HepG2 (cell line): ENCODE measurements around the gene TCF7L2. TPM values are rescaled to one million over a fixed set of nuclear protein-coding genes. Genes with fewer than 3 reads are reported as not detected.

Experiments
- ATAC-seq: fragments of 200-7000 bp; cut with Tn5 transposase; 3 replicates; pipeline ENCODE4 v1.9.1; 2020; ENCODE audit warnings: mild to moderate bottlenecking, moderate library complexity
- BruUV-seq: library from RNA; stranded (reverse); fragments of 400-500 nt; replicated peaks from 2 replicates; lab custom pipeline; 2021; lab: Mats Ljungman, UMichigan
- CTCF ChIA-PET: fragments of 300-600 bp; formaldehyde crosslinking; extraction: SDS; loops from one replicate; lab custom pipeline; 2021; ENCODE audit warnings: low total read pairs, inconsistent platforms, low intra/inter-chr PET ratio; lab: Yijun Ruan, JAX
- POLR2A ChIA-PET: fragments of 350-600 bp; sonication (Branson Sonifier 250); formaldehyde crosslinking; loops from one replicate; lab custom pipeline; 2020; ENCODE audit warnings: antibody characterized with exemption, inconsistent platforms; lab: Yijun Ruan, JAX
- DNase-seq: peaks from one replicate; pipeline ENCODE4 v3.0.0-alpha.2; 2015; ENCODE audit warnings: low spot score
- FAIRE-seq: peaks from 3 replicates; lab custom pipeline; 2011; peaks lifted over from hg19 to GRCh38; lab: Jason Lieb, UNC
- H2AFZ ChIP-seq: one replicate; pipeline ENCODE4 v1.6.1; 2011; ENCODE audit warnings: low read length, inconsistent platforms
- H3K27ac ChIP-seq: fragments of 300-600 bp; 3 replicates; pipeline ENCODE4 v1.8.0; 2011; ENCODE audit warnings: mixed run types, mild to moderate bottlenecking, mixed read lengths, low read length, inconsistent platforms; ENCODE audit not compliant: insufficient read depth; ENCODE audit errors: extremely low read length
- H3K27me3 ChIP-seq, 2 experiments: fragments of 200-600 bp in 1 of 2; 2 replicates in 1 of 2; 3 replicates in 1 of 2; pipeline versions ENCODE4 v1.6.0 to v1.8.0; 2011; ENCODE audit warnings: low read length in 2 of 2, mild to moderate bottlenecking in 2 of 2, moderate library complexity in 2 of 2, inconsistent platforms in 1 of 2; ENCODE audit not compliant: insufficient read depth in 2 of 2, control insufficient read depth in 1 of 2
- H3K36me3 ChIP-seq, 2 experiments: fragments of 200-600 bp in 1 of 2; replicated peaks in 1 of 2; 2 replicates in 1 of 2; 3 replicates in 1 of 2; pipeline versions ENCODE4 v1.5.1 to v1.8.0; 2011; ENCODE audit warnings: low read length in 2 of 2, inconsistent platforms in 1 of 2; ENCODE audit not compliant: insufficient read depth in 2 of 2, control insufficient read depth in 1 of 2
- H3K4me1 ChIP-seq: 2 replicates; pipeline ENCODE4 v1.5.1; 2012; ENCODE audit warnings: low read length, inconsistent platforms; ENCODE audit not compliant: insufficient read depth
- H3K4me2 ChIP-seq: 2 replicates; pipeline ENCODE4 v1.6.0; 2011; ENCODE audit warnings: low read depth, low read length, inconsistent platforms
- H3K4me3 ChIP-seq, 3 experiments: fragments of 200-600 bp in 1 of 3; sonication (generic), shearing (Covaris generic) in 1 of 3; replicated peaks in 1 of 3; 2 replicates each; pipeline ENCODE4 v1.5.1; 2011 to 2016; ENCODE audit warnings: low read length in 3 of 3, inconsistent platforms in 2 of 3, low read depth in 2 of 3, mild to moderate bottlenecking in 2 of 3, control low read depth in 1 of 3, mixed read lengths in 1 of 3; ENCODE audit not compliant: insufficient read depth in 1 of 3
- H3K79me2 ChIP-seq: one replicate; pipeline ENCODE4 v1.6.1; 2011; ENCODE audit warnings: low read length, inconsistent platforms; ENCODE audit not compliant: insufficient read depth
- H3K9ac ChIP-seq: 2 replicates; pipeline ENCODE4 v1.6.0; 2011; ENCODE audit warnings: mild to moderate bottlenecking, low read depth, low read length, inconsistent platforms; ENCODE audit not compliant: insufficient read depth
- H3K9me3 ChIP-seq: 2 replicates; pipeline ENCODE4 v1.5.1; 2012; ENCODE audit warnings: mild to moderate bottlenecking, low read length
- H4K20me1 ChIP-seq: 2 replicates; pipeline ENCODE4 v1.6.0; 2011; ENCODE audit warnings: inconsistent platforms, mild to moderate bottlenecking, low read length, moderate library complexity; ENCODE audit not compliant: insufficient read depth
- AGO1 ChIP-seq: fragments of 200-400 bp; formaldehyde crosslinking; IDR thresholded peaks from 2 replicates; pipeline ENCODE4 v1.6.1; 2017; ENCODE audit warnings: mild to moderate bottlenecking, low read depth, low read length, moderate library complexity; ENCODE audit not compliant: poor library complexity, severe bottlenecking
- ARNT ChIP-seq: fragments of 450-650 bp; IDR thresholded peaks from 2 replicates; pipeline ENCODE4 v1.6.1; 2017
- ERF ChIP-seq: IDR thresholded peaks from 2 replicates; pipeline ENCODE4 v1.6.1; 2018; ENCODE audit warnings: missing biosample characterization, missing genetic modification reagents
- KDM6A ChIP-seq: IDR thresholded peaks from 2 replicates; pipeline ENCODE4 v1.6.1; 2016; ENCODE audit warnings: low read depth
- KLF16 ChIP-seq, 2 experiments: sonication (generic) in 1 of 2; formaldehyde crosslinking in 1 of 2; IDR thresholded peaks; 2 replicates each; pipeline versions ENCODE4 v1.6.1 to v1.8.0; 2016 to 2023; ENCODE audit warnings: missing genetic modification reagents in 2 of 2, missing compliant biosample characterization in 1 of 2
- MATR3 ChIP-seq: sonication (generic); formaldehyde crosslinking; IDR thresholded peaks from 2 replicates; pipeline ENCODE4 v1.4.0; 2020; ENCODE audit warnings: missing genetic modification reagents
- NFE2 ChIP-seq: sonication (generic); formaldehyde crosslinking; IDR thresholded peaks from 2 replicates; pipeline ENCODE4 v1.4.0; 2020; ENCODE audit warnings: missing genetic modification reagents
- PRMT3 ChIP-seq: sonication (generic); formaldehyde crosslinking; IDR thresholded peaks from 2 replicates; pipeline ENCODE4 v1.8.1; 2022; ENCODE audit warnings: low read depth, mild to moderate bottlenecking, moderate library complexity, missing genetic modification reagents, borderline replicate concordance
- ZBTB38 ChIP-seq: sonication (generic); formaldehyde crosslinking; IDR thresholded peaks from 2 replicates; pipeline ENCODE4 v1.5.1; 2020; ENCODE audit warnings: mild to moderate bottlenecking, missing genetic modification reagents
- ZBTB7A ChIP-seq: sonication (generic); formaldehyde crosslinking; IDR thresholded peaks from 2 replicates; pipeline ENCODE4 v1.8.0; 2022; ENCODE audit warnings: mild to moderate bottlenecking, missing genetic modification reagents
- ZNF136 ChIP-seq: sonication (generic); formaldehyde crosslinking; IDR thresholded peaks from 2 replicates; pipeline ENCODE4 v1.8.1; 2022; ENCODE audit warnings: low read depth, mild to moderate bottlenecking, moderate library complexity, missing genetic modification reagents
- ZNF335 ChIP-seq: sonication (generic); formaldehyde crosslinking; IDR thresholded peaks from 2 replicates; pipeline ENCODE4 v1.4.0; 2020; ENCODE audit warnings: missing genetic modification reagents
- ZNF446 ChIP-seq: sonication (generic); formaldehyde crosslinking; IDR thresholded peaks from 2 replicates; pipeline ENCODE4 v1.5.0; 2020; ENCODE audit warnings: mild to moderate bottlenecking, missing genetic modification reagents
- ZNF496 ChIP-seq: sonication (generic); formaldehyde crosslinking; IDR thresholded peaks from 2 replicates; pipeline ENCODE4 v1.8.1; 2023; ENCODE audit warnings: mild to moderate bottlenecking, moderate library complexity, missing genetic modification reagents; ENCODE audit not compliant: insufficient replicate concordance
- ZNF563 ChIP-seq: sonication (generic); formaldehyde crosslinking; IDR thresholded peaks from 2 replicates; pipeline ENCODE4 v1.8.0; 2022; ENCODE audit warnings: mild to moderate bottlenecking, moderate library complexity, missing genetic modification reagents
- ZNF672 ChIP-seq: sonication (generic); formaldehyde crosslinking; IDR thresholded peaks from 2 replicates; pipeline ENCODE4 v1.8.1; 2022; ENCODE audit warnings: missing genetic modification reagents
- ZNF687 ChIP-seq: sonication (generic); formaldehyde crosslinking; IDR thresholded peaks from 2 replicates; pipeline ENCODE4 v1.5.1; 2020; ENCODE audit warnings: mild to moderate bottlenecking, missing genetic modification reagents, moderate library complexity
- ZNF691 ChIP-seq: sonication (generic); formaldehyde crosslinking; IDR thresholded peaks from 2 replicates; pipeline ENCODE4 v1.4.0; 2020; ENCODE audit warnings: missing genetic modification reagents, low read depth, mild to moderate bottlenecking, borderline replicate concordance
- WGBS: methylation state at CpG from one replicate; pipeline ENCODE4 v1.1.6; 2017; ENCODE audit warnings: low lambda C conversion rate; 5-methylcytosine and 5-hydroxymethylcytosine counted together
- in situ Hi-C: cut with HindIII; loops from 2 replicates; pipeline ENCODE4 v1.10.0; 2017; ENCODE audit warnings: low pct_unique_long_range_greater_than_20kb; ENCODE audit not compliant: extremely low pct_ligation_motif_present
- intact Hi-C: fragments of 100-400 bp; cut with micrococcal nuclease; formaldehyde crosslinking; loops from one replicate; pipeline ENCODE4 v1.10.0; 2022; ENCODE audit not compliant: unreplicated experiment
- polyA plus RNA-seq, 8 experiments: library from polyadenylated mRNA; depleted of rRNA in 3 of 8; stranded (reverse) in 7 of 8; unstranded in 1 of 8; fragments of >200 nt; fragmentation: Illumina TruSeq in 4 of 8; extraction: Trizol in 4 of 8; gene quantifications; 2 replicates each; pipeline versions ENCODE4 v1.2.1 to v1.2.3, GENCODE V29; 2011 to 2016; ENCODE audit warnings: low read depth in 4 of 8, missing spikeins in 1 of 8, mixed read lengths in 1 of 8; ENCODE audit not compliant: insufficient read depth in 1 of 8
- total RNA-seq, 5 experiments: library from RNA; depleted of rRNA; stranded (reverse); fragments of >200 nt; fragmentation: Illumina TruSeq; extraction: Trizol; gene quantifications; 2 replicates each; pipeline ENCODE4 v1.2.3, GENCODE V29; 2016; ENCODE audit warnings: low read depth in 1 of 5

TCF7L2 gene
- total and polyA plus RNA-seq, 2 of the 13 experiments (the other 11 are each of a cell fraction or from before 2014, with no cell fraction given) = 3.9 to 13.7 TPM

DNA sequence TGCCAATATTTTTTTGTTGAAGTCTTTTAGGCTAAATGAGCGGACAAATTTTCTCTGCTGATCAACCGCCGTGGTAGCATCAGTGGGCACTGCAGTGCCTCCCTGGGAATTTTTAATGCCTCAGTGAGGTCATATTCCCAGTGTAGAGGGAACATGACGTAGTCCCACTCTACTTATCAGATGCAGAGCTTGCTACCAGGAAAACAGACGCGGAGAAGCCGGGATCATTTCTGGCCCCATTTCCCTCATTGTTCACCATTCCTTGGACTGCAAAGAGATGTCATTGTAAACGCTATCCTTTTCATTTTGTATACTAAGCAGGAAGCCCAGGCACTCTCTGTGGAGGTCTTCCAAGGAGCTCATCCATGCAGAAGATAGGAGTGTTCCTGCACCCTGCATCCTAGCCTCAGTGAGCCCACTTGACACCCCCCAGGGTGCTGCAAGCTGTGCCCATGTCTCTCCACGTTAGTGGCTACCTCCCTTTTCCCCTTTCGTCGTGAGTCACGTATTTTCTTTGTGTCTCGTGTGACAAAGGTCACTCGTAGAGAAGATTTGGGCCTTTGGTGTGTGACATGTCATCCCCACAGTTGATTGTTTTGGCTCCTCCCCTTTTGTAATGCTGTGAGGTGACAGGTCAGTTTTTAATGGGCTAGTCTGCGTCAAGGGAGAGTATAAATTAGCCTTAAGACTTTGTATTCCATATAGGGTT lies 145.5 kb downstream of the TCF7L2 start:
- in situ Hi-C loops (no loop called here), intact Hi-C loops (no loop called here)
- CTCF ChIA-PET = no interaction called here
- no peak overlapping the region for H3K9ac ChIP-seq
- TF ChIP-seq ZNF691 (CRISPR knock-in tag) (no peak), ZBTB38 (no peak), ZNF446 (CRISPR knock-in tag) (no peak), ERF (CRISPR knock-in tag) (no peak), NFE2 (CRISPR knock-in tag) (no peak), KDM6A (CRISPR knock-in tag) (no peak), ZBTB7A (CRISPR knock-in tag) (no peak), KLF16 (CRISPR knock-in tag; IDR thresholded peaks at IDR 0.05) (no peak), ZNF136 (CRISPR knock-in tag) (no peak), ZNF672 (CRISPR knock-in tag) (no peak), AGO1 (no peak), ZNF335 (CRISPR knock-in tag) (no peak), ZNF687 (CRISPR knock-in tag) (no peak), ZNF563 (no peak), ARNT (no peak), PRMT3 (CRISPR knock-in tag) (no peak), ZNF496 (no peak), MATR3 (CRISPR knock-in tag) (no peak)
- no peaks in the 10 kb centered on the region for H3K27me3 ChIP-seq
- H3K36me3 ChIP-seq = peaks cover 19 to 50% of the 10 kb centered on the region in 2 experiments
- ATAC-seq = no peak
- H3K4me2 ChIP-seq = no peak overlapping the region
- no peak for FAIRE-seq
- peaks cover 17% of the 10 kb centered on the region for H4K20me1 ChIP-seq
- no TSS peak for BruUV-seq
- no peak overlapping the region for H3K27ac ChIP-seq
- POLR2A ChIA-PET = no interaction called here
- WGBS = 91% methylated on average over 15 of the region's 15 CpGs
- H3K4me1 ChIP-seq = peaks cover 37% of the 10 kb centered on the region
- H3K79me2 ChIP-seq = peaks cover 14% of the 10 kb centered on the region
- H2AFZ ChIP-seq = no peak overlapping the region
- no peaks in the 10 kb centered on the region for H3K9me3 ChIP-seq
- no peak overlapping the region for H3K4me3 ChIP-seq
- DNase-seq = no peak
